Stimulated activated CD4-positive, alpha-beta T cell treated with anti-CD3 and anti-CD28 coated beads, Interleukin-15, amount 100 ng/mL, for 1 hour (primary cell): ENCODE data around the gene SV2C.

Source experiments
- DNase-seq, 2 donors: peaks; one replicate each; pipeline ENCODE4 v3.0.0-alpha.2; 2020; ENCODE audit warnings: low read depth in 1 of 2, low spot score in 1 of 2

The SV2C gene

DNA sequence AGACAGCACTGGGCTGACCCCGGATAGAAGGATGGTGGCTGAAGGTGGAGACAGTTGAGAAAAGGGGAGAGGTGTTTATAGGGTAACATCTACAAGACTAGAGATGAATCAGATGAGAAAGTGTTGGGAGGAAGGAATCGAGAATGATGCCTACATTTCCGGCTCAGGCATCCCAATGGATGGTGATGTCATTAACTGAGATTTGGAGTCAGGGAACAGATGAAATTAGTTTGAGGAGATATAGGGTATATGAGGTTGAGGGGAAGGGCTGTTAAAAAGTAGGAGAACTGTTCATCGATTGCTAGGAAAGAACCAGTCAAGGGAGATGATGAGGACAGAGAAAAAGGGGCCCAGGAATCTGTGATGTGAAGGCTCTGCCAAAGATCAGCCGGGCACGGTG, 295.2 kb downstream of the SV2C start:
- DNase-seq, result no peak

DNA sequence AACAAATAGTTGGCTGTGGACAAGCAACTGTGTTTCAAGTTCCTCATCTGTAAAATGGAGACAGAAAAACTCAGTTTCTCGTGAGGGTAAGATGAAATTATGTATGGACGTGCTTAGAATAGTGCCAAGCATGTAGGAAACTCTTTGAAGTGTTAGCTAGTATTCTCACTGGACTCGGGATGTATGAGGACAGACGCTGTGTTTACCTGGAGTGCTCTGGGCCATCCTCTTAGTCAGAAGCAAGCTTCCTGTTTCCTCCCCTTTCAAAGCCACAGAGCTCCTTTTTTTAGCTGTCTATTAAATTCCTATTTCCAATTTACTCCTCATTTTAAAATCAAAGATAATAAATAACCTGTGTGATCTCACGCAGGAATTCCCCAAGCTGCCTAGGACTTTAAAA, 296.1 kb downstream of the SV2C start:
- DNase-seq, result no peak

DNA sequence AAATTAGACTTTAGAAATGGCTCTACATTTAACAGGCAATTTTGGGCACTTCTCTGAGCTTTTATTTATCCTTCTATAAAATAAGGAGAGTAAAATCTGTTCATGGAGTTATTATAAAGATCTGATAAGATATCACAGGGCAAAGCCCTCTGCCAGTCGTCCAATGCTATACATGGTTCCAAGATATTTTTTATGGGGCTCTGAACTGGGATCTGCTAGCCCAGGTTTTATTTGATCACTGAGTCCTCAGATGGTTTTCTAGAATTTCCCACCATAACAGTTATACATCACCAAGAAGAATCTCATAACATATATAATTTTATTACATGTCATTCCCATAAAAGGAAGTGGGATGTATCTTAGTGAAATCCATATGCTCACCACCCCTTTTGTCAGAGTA, 296.7 kb downstream of the SV2C start:
- DNase-seq, result no peak

DNA sequence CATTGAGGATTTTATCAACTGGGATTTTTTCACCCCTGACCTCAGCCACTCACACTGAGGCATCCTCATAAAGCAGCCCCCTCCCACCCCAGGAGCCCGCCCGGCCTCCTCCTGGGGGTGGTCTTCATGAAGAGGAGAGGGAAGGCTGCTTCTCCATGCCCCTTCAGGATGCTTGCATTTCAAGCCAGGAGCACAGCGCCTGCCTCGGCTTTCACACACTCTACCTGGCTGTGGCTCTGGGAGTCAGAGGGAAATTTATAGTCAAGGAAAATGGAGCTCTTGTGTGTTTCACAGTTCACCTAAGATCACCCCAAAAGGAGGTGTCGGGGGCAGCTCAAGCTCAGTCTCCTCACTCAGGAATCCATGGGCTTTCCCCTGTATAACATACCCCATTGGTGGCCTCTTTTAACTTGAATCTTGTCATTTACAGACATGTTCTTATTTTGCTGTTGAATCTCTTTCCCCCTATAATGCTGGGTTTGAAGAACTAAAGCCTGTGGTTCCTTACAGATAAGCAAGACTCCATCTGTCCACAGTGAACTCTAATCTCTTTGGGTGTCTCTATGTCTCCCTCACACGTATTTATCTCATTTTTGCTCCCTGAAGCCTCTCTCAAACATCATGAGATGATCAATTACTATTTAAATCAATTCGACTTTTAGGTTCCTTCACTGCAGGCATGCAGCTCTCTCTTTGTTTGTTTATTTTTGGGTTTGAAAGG, 297.3 kb downstream of the SV2C start:
- DNase-seq, result no peak

DNA sequence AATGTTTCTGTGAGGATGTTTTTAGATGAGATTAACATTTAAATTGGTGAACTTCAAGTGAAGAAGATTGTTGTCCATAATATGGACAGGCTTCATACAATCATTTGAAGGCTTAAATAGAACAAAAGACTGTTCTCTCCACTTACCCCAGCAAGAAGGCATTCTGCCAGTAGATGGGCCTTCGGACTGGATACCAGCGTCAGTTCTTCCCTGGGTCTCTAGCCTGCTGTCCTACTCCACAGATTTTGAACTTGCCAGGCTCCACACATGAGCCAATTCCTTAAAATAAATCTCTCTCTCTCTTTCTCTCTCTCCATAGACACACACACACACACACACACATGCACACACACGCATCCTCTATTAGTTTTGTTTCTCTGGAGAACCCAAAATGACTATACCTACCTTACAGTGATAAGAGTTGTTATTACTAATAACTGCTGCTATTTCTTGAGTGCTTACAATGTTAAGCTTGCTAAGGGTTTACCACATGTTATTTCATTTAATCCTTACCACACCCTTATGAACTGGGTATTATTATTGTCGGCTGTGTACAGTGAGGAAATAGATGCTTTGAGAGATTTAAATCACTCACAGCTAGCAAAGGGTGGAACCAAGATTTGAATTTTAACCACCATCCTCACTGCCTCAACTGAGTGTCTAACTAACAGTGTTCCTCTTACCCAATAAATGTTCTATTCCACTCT, 300.1 kb downstream of the SV2C start:
- DNase-seq, result no peak

DNA sequence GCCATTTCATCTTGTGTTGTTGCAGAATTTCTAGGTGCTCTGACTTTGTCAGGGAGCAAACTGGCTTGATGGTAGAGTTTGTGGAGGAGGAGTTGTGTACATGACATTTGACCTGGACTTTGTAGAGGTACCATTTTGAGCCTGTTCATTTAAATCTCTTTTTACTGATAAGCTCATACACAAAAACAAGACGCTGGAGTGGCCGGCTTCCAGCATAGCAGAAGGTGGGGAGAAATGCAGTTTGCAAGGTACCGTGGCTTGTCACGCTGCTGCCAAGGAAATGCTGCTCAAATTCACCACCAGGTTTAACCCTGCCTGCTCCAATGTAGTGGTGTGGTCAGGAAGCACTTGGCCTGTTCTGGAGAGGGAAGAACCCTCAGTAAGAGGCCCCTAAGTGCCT, 301.0 kb downstream of the SV2C start:
- no peak for DNase-seq

DNA sequence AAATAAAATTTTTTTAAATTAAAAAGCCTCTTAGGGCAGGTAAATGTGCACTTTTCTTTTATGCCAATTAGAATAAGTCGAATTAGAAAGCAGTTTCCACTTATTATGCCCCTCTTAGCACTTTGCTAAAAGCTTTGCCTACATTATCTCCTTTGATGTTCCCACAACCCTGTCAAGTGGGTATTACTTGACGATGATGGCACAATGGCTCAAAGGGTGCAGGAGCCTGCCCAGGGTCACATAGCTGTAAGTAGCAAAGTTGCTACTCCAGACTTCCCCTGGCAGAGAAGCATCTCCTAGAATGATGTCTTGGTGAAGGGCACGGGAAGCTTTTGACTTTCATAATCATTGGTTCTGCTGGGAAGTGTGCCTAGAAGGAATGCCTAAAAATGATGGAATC, 301.5 kb downstream of the SV2C start:
- DNase-seq, result no peak

DNA sequence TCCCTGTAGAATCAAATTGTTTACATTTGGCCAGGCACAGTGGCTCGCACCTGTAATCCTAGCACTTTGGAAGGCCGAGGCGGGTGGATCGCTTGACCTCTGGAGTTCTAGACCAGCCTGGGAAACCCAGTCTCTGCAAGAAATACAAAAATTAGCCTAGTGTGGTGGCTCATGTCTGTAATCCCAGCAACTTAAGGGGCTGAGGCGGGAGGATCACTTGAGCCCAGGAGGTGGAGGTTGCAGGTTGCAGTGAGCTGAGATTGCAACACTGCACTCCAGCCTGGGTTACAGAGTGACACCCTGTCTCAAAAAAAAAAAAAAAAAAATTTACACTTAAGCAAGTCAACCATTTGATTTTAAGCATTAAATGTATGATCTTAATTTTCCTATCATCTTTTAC, 302.4 kb downstream of the SV2C start:
- no peak for DNase-seq

DNA sequence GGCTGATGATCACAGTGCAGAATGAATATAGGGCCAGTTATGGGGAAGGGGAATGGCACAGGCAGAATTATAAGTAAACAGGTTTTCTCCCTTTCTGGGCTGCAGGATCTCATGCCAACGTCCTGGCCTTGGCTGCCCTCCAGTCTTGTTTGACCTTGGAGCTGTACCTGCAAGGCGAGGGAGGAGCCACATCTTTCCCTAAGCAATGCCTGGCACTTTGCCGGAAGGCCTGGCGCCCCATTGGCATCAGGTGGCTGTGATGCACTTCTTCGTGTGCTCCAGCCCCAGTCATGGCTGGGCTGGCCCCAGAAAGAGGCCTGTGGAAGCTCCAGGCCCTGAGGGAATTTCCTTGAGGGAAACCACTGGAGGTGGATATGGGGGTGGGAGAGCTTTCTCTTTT, 303.2 kb downstream of the SV2C start:
- DNase-seq, result no peak

DNA sequence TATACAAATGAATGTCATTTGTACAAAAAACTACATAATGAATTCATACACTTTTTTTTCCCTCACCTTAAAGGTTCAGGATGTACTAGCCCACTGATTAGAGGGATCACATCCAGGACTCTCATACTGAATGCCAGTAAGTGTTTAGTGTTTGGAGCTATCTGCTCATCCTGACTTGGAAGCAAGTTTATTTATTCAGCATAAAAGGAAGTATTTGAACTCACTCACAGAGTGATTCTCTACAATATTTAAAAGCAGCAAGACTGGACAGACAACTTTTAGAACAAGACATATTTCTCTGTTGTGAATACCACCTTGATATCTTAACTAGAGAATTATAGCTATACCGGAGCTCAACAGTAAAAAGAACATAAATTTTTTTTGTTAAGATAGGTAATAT, 305.1 kb downstream of the SV2C start:
- no peak for DNase-seq

DNA sequence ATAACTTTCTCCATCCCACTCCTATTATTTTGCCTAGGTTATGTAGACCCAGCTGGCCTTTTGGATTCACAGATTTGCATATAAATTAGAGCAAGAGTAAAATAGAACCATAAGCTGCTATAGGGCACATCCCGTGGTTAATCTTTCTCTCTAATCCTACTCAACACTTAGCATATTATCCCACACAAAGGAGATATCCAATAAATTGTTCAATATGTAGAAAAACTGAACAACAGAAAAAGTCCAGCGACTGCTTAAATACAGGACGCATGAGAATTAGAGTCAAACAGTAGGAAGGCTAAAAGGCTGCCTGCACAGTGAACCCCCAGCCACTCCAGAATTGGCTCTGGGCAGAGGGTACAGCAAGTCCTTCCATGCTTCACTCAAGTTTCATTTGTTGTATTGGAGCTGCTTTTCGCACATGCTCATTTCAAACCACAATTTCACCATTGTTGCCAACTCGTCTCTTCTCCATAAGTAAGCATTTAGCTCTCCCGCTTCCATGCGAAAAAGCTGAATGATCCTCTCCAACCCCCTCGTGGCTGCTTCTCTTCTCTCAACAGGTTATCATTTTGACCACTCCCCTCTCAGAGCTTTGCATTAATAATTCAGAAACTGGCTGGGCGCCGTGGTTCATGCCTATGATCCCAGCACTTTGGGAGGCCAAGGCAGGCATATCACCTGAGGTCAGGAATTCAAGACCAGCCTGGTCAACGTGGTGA, 305.8 kb downstream of the SV2C start:
- no peak for DNase-seq

DNA sequence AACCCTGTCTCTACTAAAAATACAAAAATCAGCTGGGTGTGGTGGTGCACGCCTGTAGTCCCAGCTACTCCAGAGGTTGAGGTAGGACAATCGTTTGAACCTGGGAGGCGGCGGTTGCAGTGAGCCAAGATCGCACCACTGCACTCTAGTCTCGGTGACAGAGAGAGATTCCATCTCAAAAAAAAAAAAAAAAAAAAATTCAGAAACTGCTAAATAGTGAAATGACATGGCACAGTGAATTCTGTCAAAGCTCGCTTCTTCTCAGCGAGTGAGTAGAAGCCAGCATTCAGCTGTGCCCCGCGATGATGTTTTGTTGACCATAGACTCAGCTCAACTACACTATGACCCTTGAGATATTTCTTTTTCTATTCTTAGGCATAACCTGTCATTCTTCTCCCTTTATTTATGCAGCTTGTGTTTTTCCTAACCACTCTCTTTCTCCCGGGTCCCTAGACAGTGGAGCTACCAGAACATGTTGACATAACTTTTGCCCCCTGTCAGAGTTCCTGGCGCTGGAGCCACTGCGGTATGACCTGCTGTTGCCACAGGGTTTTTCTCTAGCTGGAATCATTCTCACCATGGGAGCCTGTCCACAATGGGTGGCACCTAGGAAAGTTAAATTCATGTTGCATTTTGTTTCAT, 306.5 kb downstream of the SV2C start:
- no peak for DNase-seq

DNA sequence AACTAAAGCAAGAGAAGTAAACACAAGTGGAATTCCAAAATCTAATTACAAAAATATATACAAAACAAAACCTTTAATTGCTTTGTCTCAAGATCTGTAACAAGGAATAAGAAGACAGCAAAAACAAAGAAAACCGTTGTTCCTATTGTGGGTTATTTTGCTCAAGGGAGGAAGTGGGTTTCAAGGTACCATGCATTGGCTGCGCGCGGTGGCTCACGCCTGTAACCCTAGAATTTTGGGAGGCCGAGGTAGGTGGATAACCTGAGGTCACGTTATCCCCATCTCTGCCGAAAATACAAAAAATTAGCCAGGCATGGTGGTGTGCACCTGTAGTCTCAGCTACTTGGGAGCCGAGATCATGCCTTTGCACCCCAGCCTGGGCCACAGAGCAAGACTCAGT, 307.8 kb downstream of the SV2C start:
- no peak for DNase-seq

DNA sequence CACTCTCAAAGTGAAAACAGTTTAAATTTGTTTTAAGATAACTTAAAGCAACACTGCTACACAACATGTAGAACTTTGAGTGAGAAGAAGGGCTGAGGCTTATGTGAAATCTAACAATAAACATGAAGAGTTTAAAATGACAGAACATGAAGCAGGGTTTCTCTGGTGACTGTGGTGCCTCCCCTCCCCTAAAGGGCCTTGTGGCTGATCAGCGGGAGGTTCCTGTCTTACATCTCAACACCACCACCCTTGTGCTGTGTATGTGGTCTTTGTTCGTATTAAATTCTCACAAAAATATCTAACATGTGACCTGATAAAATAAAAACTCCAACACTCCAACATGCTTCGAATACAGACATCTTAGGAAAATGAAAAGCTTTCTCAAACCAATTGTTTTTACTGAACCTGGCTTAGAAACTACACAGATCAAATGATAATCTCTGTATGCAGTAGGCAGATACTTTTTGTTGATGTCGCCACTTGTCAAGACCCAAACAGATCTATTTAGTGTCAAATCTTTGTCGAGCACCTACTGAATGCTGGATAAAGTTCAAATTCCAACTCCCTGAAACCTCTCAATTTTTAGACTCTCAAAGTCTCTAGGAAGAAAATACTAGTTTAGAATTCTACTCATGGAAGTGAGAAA, 310.0 kb downstream of the SV2C start:
- no peak for DNase-seq

DNA sequence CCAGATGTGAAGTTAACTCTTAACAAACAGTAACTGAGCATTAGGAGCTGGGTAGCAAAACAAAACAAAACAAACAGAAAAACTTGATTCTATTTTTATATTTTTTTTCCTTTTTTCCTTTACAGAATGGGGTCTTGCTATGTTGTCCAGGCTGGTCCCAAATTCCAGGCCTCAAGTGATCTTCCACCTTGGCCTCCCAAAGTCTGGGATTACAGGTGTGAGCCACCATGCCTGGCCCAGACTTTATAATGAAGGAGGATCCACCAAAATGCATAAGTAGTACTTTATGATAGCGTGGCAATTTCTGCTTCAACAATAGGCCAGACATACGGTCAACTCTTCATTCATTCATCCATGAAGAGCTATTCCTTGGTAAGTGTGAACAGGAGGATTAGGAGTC, 314.0 kb downstream of the SV2C start:
- DNase-seq, result no peak

DNA sequence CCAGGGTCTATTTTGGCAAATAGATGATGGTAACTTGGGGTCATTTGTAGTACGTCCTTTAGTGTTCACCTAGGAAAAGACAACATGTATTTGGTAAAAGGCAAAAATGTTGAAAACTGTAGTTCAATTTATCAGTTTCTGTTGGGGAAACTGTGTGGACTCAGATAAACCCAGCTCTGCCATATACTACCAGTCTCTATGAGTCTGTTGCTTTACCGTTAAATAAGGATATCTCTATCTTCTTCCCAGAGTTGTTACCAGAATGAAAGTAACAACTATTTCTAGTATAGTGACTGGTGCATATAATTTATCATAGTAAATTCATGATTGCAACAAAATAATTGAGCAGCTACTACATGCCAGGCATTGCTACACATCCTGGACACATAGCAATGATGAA, 316.1 kb downstream of the SV2C start:
- no peak for DNase-seq

DNA sequence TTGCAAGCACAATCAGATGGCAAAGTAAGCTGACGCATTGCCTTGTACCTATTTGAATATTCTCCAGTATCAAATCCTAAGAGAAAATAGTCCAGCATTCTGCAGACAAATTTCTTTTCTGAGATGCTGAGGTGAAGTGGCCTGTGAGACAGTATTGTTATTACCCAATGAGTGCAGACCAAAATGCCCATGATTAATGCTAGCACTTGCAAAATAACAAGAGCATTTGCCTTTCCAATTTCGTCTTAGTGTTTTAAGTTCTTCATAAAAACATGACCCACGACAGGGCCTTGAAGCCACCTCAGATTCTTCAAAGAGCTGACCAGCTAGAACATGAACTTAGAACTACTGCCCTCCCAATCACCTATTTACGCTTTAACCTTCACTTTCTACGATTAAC, 317.3 kb downstream of the SV2C start:
- no peak for DNase-seq

DNA sequence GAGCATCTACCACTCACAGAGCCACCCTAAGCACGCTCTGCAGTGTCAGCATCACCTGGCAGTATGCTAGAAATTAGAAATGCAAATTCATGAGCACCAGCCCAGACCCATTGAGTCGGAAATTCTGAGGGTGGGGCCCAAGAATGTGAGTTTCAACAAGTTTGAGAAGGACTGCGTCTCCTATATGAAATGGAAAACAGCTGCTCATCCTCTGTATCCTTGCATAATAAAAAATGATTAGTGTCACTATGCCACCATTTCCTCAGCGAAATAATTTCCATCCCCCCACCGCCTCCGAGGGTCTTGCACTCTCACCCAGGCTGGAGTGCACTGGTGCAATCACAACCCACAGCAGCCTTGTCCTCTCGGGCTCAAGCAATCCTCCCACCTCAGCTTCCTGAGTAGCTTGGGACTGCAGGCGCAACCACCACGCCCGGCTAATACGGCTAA, 318.6 kb downstream of the SV2C start:
- DNase-seq, result peak in 1 of 2 donors; percentile 4

DNA sequence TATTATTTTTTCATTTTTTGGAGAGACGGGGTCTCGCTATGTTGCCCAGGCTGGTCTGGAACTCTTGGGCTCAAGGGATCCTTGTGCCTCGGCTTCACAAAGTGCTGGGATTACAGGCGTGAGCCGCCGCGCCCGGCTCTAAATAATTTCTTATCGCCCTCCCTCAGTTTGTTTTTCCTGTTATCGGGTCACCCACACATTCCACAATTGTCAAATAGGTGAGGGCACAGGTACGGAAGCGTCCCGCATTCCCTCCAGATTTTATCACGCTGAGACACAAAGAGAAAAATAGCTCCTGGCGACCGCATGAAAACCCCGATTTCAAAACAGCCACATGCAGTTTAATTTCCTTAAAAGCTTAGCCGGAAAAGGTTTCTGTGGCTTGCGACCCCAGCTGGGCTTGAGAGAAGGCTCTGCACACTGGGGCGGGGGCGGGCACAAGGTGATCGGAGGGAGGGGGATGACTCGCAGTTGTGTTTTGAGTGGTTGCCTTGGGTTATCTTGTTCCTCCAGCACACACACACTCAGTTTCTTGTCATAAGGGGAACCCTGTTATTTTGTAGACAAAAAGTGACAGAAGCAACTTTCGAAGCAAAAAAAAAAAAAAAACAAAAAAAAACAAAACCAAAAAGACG, 319.2 kb downstream of the SV2C start:
- DNase-seq, result peak; percentile 35 to 56

DNA sequence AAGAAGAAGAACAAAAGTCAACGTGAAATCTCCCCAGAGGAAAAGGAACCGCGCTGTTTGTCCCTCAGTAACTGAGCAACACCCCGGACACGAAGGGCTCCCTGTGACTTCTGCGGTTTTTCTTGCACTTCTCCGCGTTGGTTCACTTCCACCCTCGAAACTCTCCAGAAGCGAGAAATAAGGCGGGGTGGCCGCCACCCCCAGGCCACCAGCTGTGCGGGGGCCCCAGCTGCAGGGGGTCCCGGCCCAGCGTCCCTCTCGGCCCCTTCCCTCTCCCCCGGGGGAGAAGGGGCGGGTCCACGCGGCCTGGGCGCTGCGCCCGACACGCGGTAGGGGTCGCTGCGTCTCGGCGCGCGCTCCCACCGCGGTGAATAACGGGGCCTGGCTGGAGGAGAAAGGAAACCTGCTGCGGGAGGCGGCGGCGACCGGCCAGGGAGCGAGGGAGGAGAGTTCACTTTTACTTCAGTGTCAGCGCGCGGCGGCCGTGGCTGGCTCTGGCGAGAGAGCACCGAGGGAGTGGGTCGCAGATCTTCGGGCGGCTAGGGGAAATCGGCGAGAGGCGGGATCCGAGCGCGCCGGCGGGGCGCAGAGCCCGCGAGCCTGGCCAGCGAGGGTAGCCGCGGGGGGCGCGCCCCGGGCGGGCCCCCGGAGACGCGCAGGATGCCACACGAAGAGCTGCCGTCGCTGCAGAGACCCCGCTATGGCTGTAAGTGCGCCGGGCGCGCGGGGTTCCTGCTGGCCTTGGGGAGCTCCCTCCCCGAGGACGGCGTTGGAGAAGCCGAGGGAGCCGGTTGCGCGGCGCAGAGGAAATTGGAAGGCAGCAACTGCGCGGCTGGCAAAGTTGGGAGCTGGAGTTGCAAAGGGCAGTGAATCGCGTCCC, 319.9 kb downstream of the SV2C start, which contains the start of gene IQGAP2:
Gene IQGAP2, plus strand, starts transcription at position 400 of the 880 bp plus-strand sequence. Its CDS starts 261 bp downstream, at position 661.
- DNase-seq, result peak; percentile 70 to 75
